ENCODE measurements around the gene CGB1. TPM values are rescaled to one million over a fixed set of nuclear protein-coding genes. Genes with fewer than 3 reads are reported as not detected.
"Not testable (repeated sequence)": the region's sequence is repeated elsewhere in the genome, so short reads cannot be mapped to it uniquely, and the experiment has no call there.

CGB1 gene
- total and polyA plus RNA-seq, 4 donors: not detected

GRCh38 chr19:49024233-49024632, 12.5 kb downstream of the CGB1 start, which contains the start of gene CGB3:
TSS of gene CGB3 (minus strand) at chr19:49024333. CDS start at chr19:49023971, 362 bp downstream.
- not testable (repeated sequence) for H3K36me3 ChIP-seq (ENCODE audit: control insufficient read depth in 4 of 4, insufficient read depth in 3 of 4, low read depth in 1 of 4, low read length in 3 of 4); H3K9me3 ChIP-seq (ENCODE audit: control insufficient read depth in 4 of 4, low read length in 3 of 4); H3K27ac ChIP-seq (ENCODE audit: low read depth in 1 of 2, low read length in 2 of 2); DNase-seq (ENCODE audit: low spot score); H3K4me1 ChIP-seq (ENCODE audit: control insufficient read depth in 4 of 4, insufficient read depth in 4 of 4, low read length in 3 of 4); H3K9ac ChIP-seq (ENCODE audit: low read depth in 1 of 2, low read length in 2 of 2); H3K27me3 ChIP-seq (ENCODE audit: control insufficient read depth in 4 of 4, insufficient read depth in 4 of 4, low read length in 3 of 4); H3K4me3 ChIP-seq (ENCODE audit: low read depth in 1 of 3, low read length in 3 of 3)
- 76% methylated on average over 14 of the region's 15 CpGs for WGBS

GRCh38 chr19:49022116-49022515, 14.6 kb downstream of the CGB1 start:
- Histone ChIP-seq H3K27me3 (ENCODE audit: control insufficient read depth in 4 of 4, insufficient read depth in 4 of 4, low read length in 3 of 4) (no peaks in the 10 kb centered on the region), H3K9me3 (ENCODE audit: control insufficient read depth in 4 of 4, low read length in 3 of 4) (no peaks in the 10 kb centered on the region), H3K4me3 (ENCODE audit: low read depth in 1 of 3, low read length in 3 of 3) (no peak overlapping the region), H3K36me3 (ENCODE audit: control insufficient read depth in 4 of 4, insufficient read depth in 3 of 4, low read depth in 1 of 4, low read length in 3 of 4) (no peaks in the 10 kb centered on the region), H3K27ac (ENCODE audit: low read depth in 1 of 2, low read length in 2 of 2) (no peak overlapping the region), H3K9ac (ENCODE audit: low read depth in 1 of 2, low read length in 2 of 2) (no peak overlapping the region), H3K4me1 (ENCODE audit: control insufficient read depth in 4 of 4, insufficient read depth in 4 of 4, low read length in 3 of 4) (peaks cover 5 to 22% (median 16%) of the 10 kb centered on the region in 4 donors)
- DNase-seq (ENCODE audit: low spot score): no peak
- WGBS: 90% methylated on average over 9 of the region's 9 CpGs
- TF ChIP-seq MAX (IDR thresholded peaks at IDR 0.05) (no peak), FOXA2 (IDR thresholded peaks at IDR 0.05) (no peak), TAF1 (conservative IDR thresholded peaks at IDR 0.05) (no peak), RXRA (IDR thresholded peaks at IDR 0.05) (no peak)

GRCh38 chr19:49020931-49021895, 15.5 kb downstream of the CGB1 start:
- DNase-seq (ENCODE audit: low spot score): no peak
- no peak overlapping the region for H3K27ac ChIP-seq (ENCODE audit: low read depth in 1 of 2, low read length in 2 of 2)
- peaks cover 5 to 22% (median 16%) of the 10 kb centered on the region in 4 donors for H3K4me1 ChIP-seq (ENCODE audit: control insufficient read depth in 4 of 4, insufficient read depth in 4 of 4, low read length in 3 of 4)
- peaks cover 0 to under 1% (median 0%) of the 10 kb centered on the region in 4 donors for H3K36me3 ChIP-seq (ENCODE audit: control insufficient read depth in 4 of 4, insufficient read depth in 3 of 4, low read depth in 1 of 4, low read length in 3 of 4)
- H3K9ac ChIP-seq (ENCODE audit: low read depth in 1 of 2, low read length in 2 of 2): no peak overlapping the region
- no peak overlapping the region for H3K4me3 ChIP-seq (ENCODE audit: low read depth in 1 of 3, low read length in 3 of 3)
- no peaks in the 10 kb centered on the region for H3K9me3 ChIP-seq (ENCODE audit: control insufficient read depth in 4 of 4, low read length in 3 of 4)
- no peaks in the 10 kb centered on the region for H3K27me3 ChIP-seq (ENCODE audit: control insufficient read depth in 4 of 4, insufficient read depth in 4 of 4, low read length in 3 of 4)
- TF ChIP-seq HNF4A (conservative IDR thresholded peaks at IDR 0.05) (no peak), JUND (IDR thresholded peaks at IDR 0.05) (no peak), NR2F2 (IDR thresholded peaks at IDR 0.05) (no peak), EGR1 (IDR thresholded peaks at IDR 0.05; ENCODE audit: low read depth in 2 of 2) (no peak), CTCF (IDR thresholded peaks at IDR 0.05; ENCODE audit: low read depth, low read length, missing input control) (no peak), ATF3 (IDR thresholded peaks at IDR 0.05) (no peak), GABPA (IDR thresholded peaks at IDR 0.05 in 1 of 2, conservative IDR thresholded peaks at IDR 0.05 in 1 of 2) (no peak), RXRA (IDR thresholded peaks at IDR 0.05) (no peak), TAF1 (conservative IDR thresholded peaks at IDR 0.05) (no peak)
- 50% methylated on average over 16 of the region's 16 CpGs for WGBS
